T-helper 2 cell treated with Interferon-gamma antibody and Interleukin-4, amounts not matched to agents 100 ng/mL and 5 ng/mL, for 36 hours (primary cell): Measurements from ENCODE around the gene ERLEC1. TPM values are rescaled to one million over a fixed set of nuclear protein-coding genes. Genes with fewer than 3 reads are reported as not detected.
"Not testable (repeated sequence)": the region's sequence is repeated elsewhere in the genome, so short reads cannot be mapped to it uniquely, and the experiment has no call there.

Source experiments
- intact Hi-C: fragments of 100-400 bp; cut with micrococcal nuclease; formaldehyde crosslinking; loops from one replicate; pipeline ENCODE4 v1.15.1; 2023
- total RNA-seq: library from RNA; stranded (reverse); gene quantifications from 2 replicates; pipeline ENCODE4 v1.2.3, GENCODE V29; 2022

ERLEC1 gene
- 28.1 and 30.1 TPM in 2 replicates for total RNA-seq

GRCh38 chr2:53786705-53787613, at the start of gene ERLEC1, which contains the start of gene ASB3:
Gene ERLEC1 (plus strand): TSS chr2:53787044. CDS start chr2:53787211, 167 bp downstream.
Gene ASB3 (minus strand): TSS chr2:53786953. CDS start chr2:53765572, 21,381 bp downstream.
- intact Hi-C loops, result loop anchor here (1.0 to 2.0 kb wide), 6 partner anchors 20 to 1830 kb away; partner anchors contain the start of genes ACYP2, CHAC2, EML6 and PPP4R3B

- intact Hi-C loops, result no loop called here
Measured at GRCh38 chr2:53737091-53737490, 49.8 kb upstream of the ERLEC1 start.

DNA sequence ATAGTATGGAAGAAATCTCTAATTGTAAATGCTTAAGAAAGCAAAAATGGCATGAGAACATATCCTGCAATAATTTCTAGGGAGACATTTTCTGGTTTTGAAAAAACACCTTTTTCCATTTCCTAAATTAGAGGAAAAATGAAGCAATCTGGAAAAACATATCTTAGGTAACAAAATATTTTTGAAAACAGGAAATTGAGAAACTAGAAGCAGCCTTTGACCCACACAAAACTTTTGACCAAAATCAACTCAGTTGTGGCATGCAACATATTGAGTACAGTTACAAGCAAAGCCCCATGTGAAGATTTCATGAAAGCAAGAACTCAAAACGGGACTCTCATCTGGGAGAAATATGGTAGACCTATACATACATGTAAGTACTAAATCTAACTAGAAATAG, 47.8 kb upstream of the ERLEC1 start:
- intact Hi-C loops, result no loop called here

DNA sequence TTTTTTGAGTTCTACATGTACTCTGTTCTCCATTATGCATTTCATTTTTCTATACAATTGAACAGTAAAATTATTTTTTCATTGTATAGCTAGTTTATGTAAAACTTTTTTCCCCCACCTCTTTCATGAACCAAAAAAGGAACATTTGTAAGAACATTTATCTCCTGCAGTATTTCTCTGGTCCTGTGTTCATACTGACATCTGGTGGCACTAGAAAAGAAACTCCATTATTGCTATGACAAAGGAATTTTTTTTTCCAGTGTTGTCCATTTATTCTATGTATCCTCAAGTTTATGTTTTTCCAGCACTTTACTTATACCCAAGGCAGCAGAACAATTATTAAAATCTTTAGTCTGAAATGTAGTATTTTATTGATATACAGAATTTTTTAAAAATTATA, 46.7 kb upstream of the ERLEC1 start:
- intact Hi-C loops, result no loop called here

- intact Hi-C loops, result no loop called here
Measured at GRCh38 chr2:53744395-53745065, 42.3 kb upstream of the ERLEC1 start.

GRCh38 chr2:53750041-53750768, 36.6 kb upstream of the ERLEC1 start:
- intact Hi-C loops, result no loop called here

- intact Hi-C loops, result no loop called here
Measured at GRCh38 chr2:53751728-53752127, 35.1 kb upstream of the ERLEC1 start.

- intact Hi-C loops, result no loop called here
Measured at GRCh38 chr2:53752385-53752784, 34.5 kb upstream of the ERLEC1 start.

DNA sequence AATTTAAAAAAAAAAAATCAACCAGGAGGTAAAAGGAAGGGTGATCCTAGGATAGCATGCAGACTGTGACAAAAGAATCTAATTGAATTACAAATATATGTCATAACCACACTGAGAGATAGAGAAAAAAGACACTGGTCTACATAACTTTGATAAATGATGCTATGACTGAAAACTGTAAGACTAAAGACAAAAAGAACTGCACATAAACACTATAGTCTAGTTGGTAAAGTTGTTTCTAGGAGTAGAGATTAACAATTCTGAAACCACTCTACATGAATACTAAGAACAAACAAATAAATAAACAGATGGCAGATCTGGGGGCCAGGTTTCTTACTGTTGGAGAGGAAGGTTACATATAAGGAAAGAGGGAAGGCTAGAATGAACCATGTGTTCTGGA, 33.8 kb upstream of the ERLEC1 start:
- intact Hi-C loops, result no loop called here

DNA sequence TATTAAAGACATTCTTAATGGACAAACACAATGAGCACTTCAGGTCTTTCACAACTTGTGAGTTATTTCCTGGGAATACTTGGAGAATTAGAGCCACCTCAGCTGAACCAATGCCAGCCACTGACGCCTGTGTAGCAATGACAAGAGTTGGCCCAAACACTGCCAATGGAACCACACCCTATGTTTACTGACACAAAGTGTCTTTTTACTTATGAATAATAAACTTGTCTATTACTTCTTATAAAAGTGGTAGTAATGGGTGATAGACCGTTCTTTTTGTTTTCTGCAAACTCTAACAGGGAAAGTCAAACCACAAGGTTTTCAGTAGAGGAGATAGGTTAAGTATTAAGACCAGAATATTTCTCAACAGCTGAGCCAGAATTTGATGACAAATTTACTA, 31.7 kb upstream of the ERLEC1 start:
- intact Hi-C loops, result no loop called here

GRCh38 chr2:53756644-53757043, 30.2 kb upstream of the ERLEC1 start:
- intact Hi-C loops, result no loop called here

GRCh38 chr2:53757206-53757605, 29.6 kb upstream of the ERLEC1 start:
- intact Hi-C loops, result not testable (repeated sequence)

DNA sequence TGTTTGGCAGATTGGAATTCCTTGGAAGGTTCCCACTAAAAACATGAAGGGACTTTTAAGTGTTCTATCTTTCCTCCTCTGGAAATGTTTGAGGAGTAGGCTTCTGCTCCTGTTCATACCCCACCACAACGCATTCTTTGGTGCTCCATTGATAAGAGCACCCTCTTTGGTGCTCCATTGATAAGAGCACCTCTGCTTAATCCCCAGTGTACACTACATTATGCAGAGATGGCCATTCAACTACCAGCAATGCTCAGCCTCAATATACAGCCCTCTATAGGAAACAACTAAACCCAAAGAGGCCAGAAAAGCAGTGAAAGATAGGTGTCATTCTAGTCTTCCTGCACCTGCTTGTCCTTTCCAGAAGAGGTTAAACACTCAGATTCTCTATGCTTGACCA, 21.1 kb upstream of the ERLEC1 start:
- intact Hi-C loops, result loop anchor here (2.0 to 5.0 kb wide), 5 partner anchors 41 to 1927 kb away; partner anchors contain the start of genes CLHC1, PNPT1, RPS27A and RTN4

GRCh38 chr2:53767405-53768241, 19.2 kb upstream of the ERLEC1 start, which contains the start of gene CHAC2:
Gene CHAC2 (plus strand): TSS chr2:53767804. CDS start chr2:53767887, 83 bp downstream.
- intact Hi-C loops, result loop anchor here (1.0 to 5.0 kb wide), 8 partner anchors 19 to 1925 kb away; partner anchors contain the start of genes ACYP2, ASB3, CLHC1 and EML6

DNA sequence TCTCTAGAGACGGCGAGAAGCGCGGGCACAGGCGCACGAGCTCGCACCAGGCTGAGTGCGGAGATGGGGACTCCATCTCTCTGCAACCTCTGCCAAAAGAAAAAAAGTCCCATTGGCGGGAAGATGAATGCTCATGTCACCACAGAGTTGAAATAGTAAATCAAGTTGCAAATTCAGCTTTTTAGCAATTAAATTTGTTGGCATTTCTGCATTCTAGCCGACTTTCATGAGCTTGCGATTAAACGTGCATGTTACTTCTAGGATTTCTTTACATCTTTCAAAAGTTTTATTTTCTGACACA, 18.7 kb upstream of the ERLEC1 start:
- intact Hi-C loops, result loop anchor here (5.0 kb wide), 4 partner anchors 804 to 1924 kb away; partner anchors contain the start of genes CLHC1, PNPT1, RPS27A and RTN4

DNA sequence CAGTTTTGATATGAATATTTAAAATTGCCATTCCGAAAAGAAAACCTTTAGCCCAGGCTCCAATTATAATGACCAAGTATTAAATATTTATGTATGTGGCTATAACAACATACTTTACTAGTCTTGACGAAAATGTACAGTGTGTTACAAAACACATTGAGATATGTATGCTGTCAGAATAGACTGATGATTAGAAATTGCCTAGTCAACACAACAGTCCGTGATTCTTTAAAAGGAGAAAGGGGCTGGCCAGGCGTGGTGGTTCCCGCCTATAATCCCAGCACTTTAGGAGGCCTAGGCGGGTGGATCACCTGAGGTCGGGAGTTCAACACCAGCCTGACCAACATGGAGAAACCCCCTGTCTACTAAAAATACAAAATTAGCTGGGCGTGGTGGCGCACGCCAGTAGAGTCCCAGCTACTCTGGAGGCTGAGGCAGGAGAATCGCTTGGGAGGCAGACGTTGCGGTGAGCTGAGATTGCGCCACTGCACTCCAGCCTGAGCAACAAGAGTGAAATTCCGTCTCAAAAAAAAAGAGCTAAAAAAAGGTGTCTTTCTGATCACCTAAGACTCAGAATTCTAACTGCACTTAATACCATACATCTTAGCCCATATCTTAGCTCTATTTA, 17.4 kb upstream of the ERLEC1 start:
- intact Hi-C loops, result loop anchor here (5.0 kb wide), 4 partner anchors 803 to 1923 kb away; partner anchors contain the start of genes CLHC1, PNPT1, RPS27A and RTN4

DNA sequence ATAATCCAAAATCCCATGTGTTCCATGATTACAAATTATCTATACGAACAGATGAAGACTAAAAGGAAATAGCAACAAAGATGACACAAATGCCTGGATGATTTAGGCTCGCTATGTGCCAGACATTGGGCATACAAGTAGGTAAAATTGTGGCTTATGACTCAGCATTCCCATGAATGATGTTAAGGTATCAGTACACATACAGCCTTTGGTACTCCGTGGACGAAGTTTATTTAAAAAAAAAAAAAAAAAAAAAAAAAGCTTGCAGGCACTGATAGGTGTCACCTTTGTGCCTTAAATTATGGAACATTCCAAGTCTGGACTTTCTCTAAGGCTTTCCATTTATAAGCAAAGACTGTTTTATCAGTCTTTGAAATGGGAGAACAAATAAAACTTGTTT, 16.6 kb upstream of the ERLEC1 start:
- intact Hi-C loops, result no loop called here

DNA sequence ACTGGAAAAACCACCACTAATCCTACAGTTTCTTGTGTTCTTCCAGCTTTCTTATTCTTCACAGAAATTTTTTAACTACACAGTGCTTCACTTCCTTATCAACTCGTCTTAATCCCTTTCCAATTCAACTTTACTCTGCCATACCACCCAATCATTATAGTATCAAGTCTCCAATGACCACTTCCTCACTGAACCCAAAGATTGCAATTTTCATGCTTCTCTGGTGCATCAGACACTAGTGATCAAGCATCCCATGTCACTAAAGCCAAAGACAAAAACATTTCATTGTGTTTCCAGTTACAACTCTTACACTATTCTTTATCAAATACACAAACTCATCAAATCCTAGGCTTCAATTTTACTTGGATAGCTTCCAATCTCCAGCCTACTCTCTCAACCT, 9.7 kb upstream of the ERLEC1 start:
- intact Hi-C loops, result no loop called here

- intact Hi-C loops, result no loop called here
Measured at GRCh38 chr2:53778536-53779162, 8.2 kb upstream of the ERLEC1 start.
